Inferior parietal cortex (tissue), 1 donor: ENCODE measurements around the gene DKKL1.
"Not testable (repeated sequence)": the region's sequence is repeated elsewhere in the genome, so short reads cannot be mapped to it uniquely, and the experiment has no call there.

Experiments
- DNase-seq: peaks from one replicate; pipeline ENCODE4 v3.0.0-alpha.2; 2016; ENCODE audit errors: extremely low spot score

The DKKL1 gene

GRCh38 chr19:49363268-49364082 is at the start of gene DKKL1:
TSS of gene DKKL1 (plus strand) at chr19:49363877. CDS start at chr19:49363999, 122 bp downstream.
- peak; percentile 61 for DNase-seq

- DNase-seq = no peak
Measured at GRCh38 chr19:49315111-49315510, 48.6 kb upstream of the DKKL1 start.

- DNase-seq = no peak
Measured at GRCh38 chr19:49316284-49316683, 47.4 kb upstream of the DKKL1 start.

GRCh38 chr19:49318296-49318695 is 45.4 kb upstream of the DKKL1 start:
- DNase-seq = no peak

GRCh38 chr19:49324801-49325576 is 38.7 kb upstream of the DKKL1 start, which contains the start of gene SLC6A16:
TSS of gene SLC6A16 (minus strand) at chr19:49325191. CDS start at chr19:49311347, 13,844 bp downstream.
- no peak for DNase-seq

- not testable (repeated sequence) for DNase-seq
Measured at GRCh38 chr19:49325756-49326155, 37.9 kb upstream of the DKKL1 start.

GRCh38 chr19:49326165-49326704 is 37.4 kb upstream of the DKKL1 start:
- DNase-seq = no peak

GRCh38 chr19:49327878-49328544 is 35.7 kb upstream of the DKKL1 start:
- DNase-seq = no peak

GRCh38 chr19:49328741-49329140 is 34.9 kb upstream of the DKKL1 start:
- no peak for DNase-seq

- not testable (repeated sequence) for DNase-seq
Measured at GRCh38 chr19:49331187-49331586, 32.5 kb upstream of the DKKL1 start.

GRCh38 chr19:49331616-49332055 is 32.0 kb upstream of the DKKL1 start:
- DNase-seq = peak; percentile 62

- DNase-seq = not testable (repeated sequence)
Measured at GRCh38 chr19:49332691-49333417, 30.8 kb upstream of the DKKL1 start.

- no peak for DNase-seq
Measured at GRCh38 chr19:49333418-49333805, 30.3 kb upstream of the DKKL1 start.

GRCh38 chr19:49333811-49334288 is 29.8 kb upstream of the DKKL1 start:
- DNase-seq = no peak

GRCh38 chr19:49335071-49335783 is 28.4 kb upstream of the DKKL1 start, which contains the start of gene CD37:
TSS of gene CD37 (plus strand) at chr19:49335406. CDS start at chr19:49335541, 135 bp downstream.
- DNase-seq = no peak

GRCh38 chr19:49335784-49336481 is 27.7 kb upstream of the DKKL1 start:
- DNase-seq = no peak

- no peak for DNase-seq
Measured at GRCh38 chr19:49336482-49337266, 27.0 kb upstream of the DKKL1 start.

- no peak for DNase-seq
Measured at GRCh38 chr19:49337267-49338022, 26.2 kb upstream of the DKKL1 start.
